HG02763 (cell line): ENCODE results near the gene TTC32.

ENCODE experiments used
- ATAC-seq: cut with Tn5 transposase; IDR thresholded peaks from one replicate; pipeline ENCODE4 v1.9.1; 2021; ENCODE audit warnings: mild to moderate bottlenecking, moderate library complexity; ENCODE audit not compliant: unreplicated experiment

The TTC32 gene

GRCh38 chr2:19854596-19855541, 46.9 kb downstream of the TTC32 start:
- ATAC-seq, result no peak

- no peak for ATAC-seq
These were observed 50.6 kb downstream of the TTC32 start for GRCh38 chr2:19851116-19851695.

- no peak for ATAC-seq
These were observed 51.4 kb downstream of the TTC32 start for GRCh38 chr2:19850056-19851050.

- no peak for ATAC-seq
These were observed 52.8 kb downstream of the TTC32 start for GRCh38 chr2:19848952-19849351.

GRCh38 chr2:19848029-19848750, 53.6 kb downstream of the TTC32 start:
- no peak for ATAC-seq

GRCh38 chr2:19847486-19847885, 54.3 kb downstream of the TTC32 start:
- ATAC-seq, result no peak
